PC-9 (cell line): ENCODE results near the gene CHRNA5. TPM values are rescaled to one million over a fixed set of nuclear protein-coding genes. Genes with fewer than 3 reads are reported as not detected.

Source experiments
- BruUV-seq: library from RNA; stranded (reverse); fragments of 400-500 nt; replicated peaks from 2 replicates; lab custom pipeline; 2021; lab: Mats Ljungman, UMichigan
- CTCF ChIA-PET: fragments of 300-600 bp; sonication (Branson Sonifier 250); formaldehyde crosslinking; loops from one replicate; lab custom pipeline; 2022; ENCODE audit warnings: antibody characterized with exemption; lab: Charles Lee
- POLR2A ChIA-PET: fragments of 300-600 bp; sonication (Branson Sonifier 250); formaldehyde crosslinking; loops from one replicate; lab custom pipeline; 2022; ENCODE audit warnings: antibody characterized with exemption; ENCODE audit not compliant: unreplicated experiment; lab: Charles Lee
- DNase-seq, 2 experiments: peaks; one replicate each; pipeline versions ENCODE4 v3.0.0 to v3.0.0-alpha.2; 2015 to 2022; ENCODE audit warnings: mixed read lengths in 1 of 2
- H2AFZ ChIP-seq: fragments of 200-600 bp; sonication (generic); 2 replicates; pipeline ENCODE4 v1.8.1; 2017; ENCODE audit warnings: antibody characterized with exemption
- H3F3A ChIP-seq: fragments of 200-600 bp; sonication (generic); 2 replicates; pipeline ENCODE4 v1.8.1; 2017; ENCODE audit warnings: antibody characterized with exemption, mild to moderate bottlenecking, low read depth; ENCODE audit not compliant: insufficient read depth
- H3K27ac ChIP-seq: fragments of 200-600 bp; sonication (generic); 2 replicates; pipeline ENCODE4 v1.6.1; 2016; ENCODE audit warnings: mixed run types
- H3K27me3 ChIP-seq: fragments of 200-600 bp; sonication (generic); 2 replicates; pipeline ENCODE4 v1.6.1; 2016; ENCODE audit warnings: low read depth, mixed run types; ENCODE audit not compliant: insufficient read depth
- H3K36me3 ChIP-seq: fragments of 200-600 bp; sonication (generic); 2 replicates; pipeline ENCODE4 v1.6.1; 2016; ENCODE audit warnings: low read depth, mixed run types
- H3K4me1 ChIP-seq: fragments of 200-600 bp; sonication (generic); replicated peaks from 2 replicates; pipeline ENCODE4 v1.6.1; 2016; ENCODE audit warnings: mixed run types; ENCODE audit not compliant: insufficient read depth
- H3K4me2 ChIP-seq: fragments of 200-600 bp; sonication (generic); 2 replicates; pipeline ENCODE4 v1.6.1; 2017; ENCODE audit warnings: mixed run types
- H3K4me3 ChIP-seq: fragments of 200-600 bp; sonication (generic); 2 replicates; pipeline ENCODE4 v1.6.1; 2016; ENCODE audit warnings: mixed run types
- H3K79me2 ChIP-seq: fragments of 200-600 bp; sonication (generic); 2 replicates; pipeline ENCODE4 v1.6.1; 2017; ENCODE audit warnings: low read depth, mixed run types
- H3K9me2 ChIP-seq: fragments of 200-600 bp; sonication (generic); 2 replicates; pipeline ENCODE4 v1.8.1; 2017; ENCODE audit warnings: mild to moderate bottlenecking; ENCODE audit not compliant: insufficient read depth
- H3K9me3 ChIP-seq: fragments of 200-600 bp; sonication (generic); 2 replicates; pipeline ENCODE4 v1.8.1; 2016; ENCODE audit warnings: low read depth; ENCODE audit not compliant: insufficient read depth
- H4K20me1 ChIP-seq: fragments of 200-600 bp; sonication (generic); 2 replicates; pipeline ENCODE4 v1.8.1; 2017; ENCODE audit not compliant: insufficient read depth
- EZH2 ChIP-seq: fragments of 200-600 bp; sonication (generic); IDR thresholded peaks from 2 replicates; pipeline ENCODE4 v1.8.0; 2017; ENCODE audit warnings: antibody characterized with exemption, low read depth
- intact Hi-C: fragments of 100-400 bp; cut with micrococcal nuclease; formaldehyde crosslinking; loops from one replicate; pipeline ENCODE4 v1.10.0; 2022; ENCODE audit not compliant: unreplicated experiment
- total RNA-seq: library from RNA; stranded (reverse); gene quantifications from 2 replicates; pipeline ENCODE4 v1.2.3, GENCODE V29; 2021
- TF ChIP-seq, protein P1 (sequence below): fragments of 200-600 bp; sonication (generic); conservative IDR thresholded peaks from 2 replicates; pipeline ENCODE4 v1.6.1; 2017; ENCODE audit warnings: mixed run types, antibody characterized with exemption, mild to moderate bottlenecking, moderate library complexity

The CHRNA5 gene
- total RNA-seq, 1 experiment from 2014 or later, result 9.5 TPM

DNA sequence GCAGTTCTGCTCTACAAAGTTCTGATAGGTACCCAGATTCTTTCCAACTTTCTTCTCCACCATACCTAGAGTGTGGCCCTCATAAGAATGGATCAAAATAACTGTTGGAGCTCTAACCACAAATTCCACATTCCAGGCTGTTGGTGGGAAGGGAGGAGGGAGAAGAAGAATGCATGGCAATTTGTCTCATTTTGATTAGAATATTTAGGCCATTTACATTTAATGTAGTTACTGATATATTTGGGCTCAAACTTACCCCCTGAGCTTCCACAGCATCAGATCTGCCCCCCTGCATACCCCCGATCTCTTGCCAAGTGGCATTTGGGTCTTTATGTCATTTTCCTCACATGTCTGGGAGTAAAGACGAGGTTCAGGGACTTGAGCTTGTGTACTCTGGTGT lies 68.0 kb downstream of the CHRNA5 start:
- Histone ChIP-seq H4K20me1 (no peaks in the 10 kb centered on the region), H3K9me3 (no peaks in the 10 kb centered on the region), H3K36me3 (no peaks in the 10 kb centered on the region), H3F3A (no peaks in the 10 kb centered on the region), H2AFZ (no peak overlapping the region), H3K9me2 (no peaks in the 10 kb centered on the region), H3K4me2 (no peak overlapping the region), H3K4me1 (no peaks in the 10 kb centered on the region), H3K27ac (no peak overlapping the region), H3K79me2 (no peaks in the 10 kb centered on the region), H3K27me3 (peaks cover 37% of the 10 kb centered on the region), H3K4me3 (no peak overlapping the region)
- ChIA-PET POLR2A (no interaction called here), CTCF (no interaction called here)
- TF ChIP-seq, protein P1, sequence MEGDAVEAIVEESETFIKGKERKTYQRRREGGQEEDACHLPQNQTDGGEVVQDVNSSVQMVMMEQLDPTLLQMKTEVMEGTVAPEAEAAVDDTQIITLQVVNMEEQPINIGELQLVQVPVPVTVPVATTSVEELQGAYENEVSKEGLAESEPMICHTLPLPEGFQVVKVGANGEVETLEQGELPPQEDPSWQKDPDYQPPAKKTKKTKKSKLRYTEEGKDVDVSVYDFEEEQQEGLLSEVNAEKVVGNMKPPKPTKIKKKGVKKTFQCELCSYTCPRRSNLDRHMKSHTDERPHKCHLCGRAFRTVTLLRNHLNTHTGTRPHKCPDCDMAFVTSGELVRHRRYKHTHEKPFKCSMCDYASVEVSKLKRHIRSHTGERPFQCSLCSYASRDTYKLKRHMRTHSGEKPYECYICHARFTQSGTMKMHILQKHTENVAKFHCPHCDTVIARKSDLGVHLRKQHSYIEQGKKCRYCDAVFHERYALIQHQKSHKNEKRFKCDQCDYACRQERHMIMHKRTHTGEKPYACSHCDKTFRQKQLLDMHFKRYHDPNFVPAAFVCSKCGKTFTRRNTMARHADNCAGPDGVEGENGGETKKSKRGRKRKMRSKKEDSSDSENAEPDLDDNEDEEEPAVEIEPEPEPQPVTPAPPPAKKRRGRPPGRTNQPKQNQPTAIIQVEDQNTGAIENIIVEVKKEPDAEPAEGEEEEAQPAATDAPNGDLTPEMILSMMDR, result no peak
- TF ChIP-seq EZH2, result no peak
- DNase-seq, result no peak
- no TSS peak for BruUV-seq
- intact Hi-C loops, result no loop called here

DNA sequence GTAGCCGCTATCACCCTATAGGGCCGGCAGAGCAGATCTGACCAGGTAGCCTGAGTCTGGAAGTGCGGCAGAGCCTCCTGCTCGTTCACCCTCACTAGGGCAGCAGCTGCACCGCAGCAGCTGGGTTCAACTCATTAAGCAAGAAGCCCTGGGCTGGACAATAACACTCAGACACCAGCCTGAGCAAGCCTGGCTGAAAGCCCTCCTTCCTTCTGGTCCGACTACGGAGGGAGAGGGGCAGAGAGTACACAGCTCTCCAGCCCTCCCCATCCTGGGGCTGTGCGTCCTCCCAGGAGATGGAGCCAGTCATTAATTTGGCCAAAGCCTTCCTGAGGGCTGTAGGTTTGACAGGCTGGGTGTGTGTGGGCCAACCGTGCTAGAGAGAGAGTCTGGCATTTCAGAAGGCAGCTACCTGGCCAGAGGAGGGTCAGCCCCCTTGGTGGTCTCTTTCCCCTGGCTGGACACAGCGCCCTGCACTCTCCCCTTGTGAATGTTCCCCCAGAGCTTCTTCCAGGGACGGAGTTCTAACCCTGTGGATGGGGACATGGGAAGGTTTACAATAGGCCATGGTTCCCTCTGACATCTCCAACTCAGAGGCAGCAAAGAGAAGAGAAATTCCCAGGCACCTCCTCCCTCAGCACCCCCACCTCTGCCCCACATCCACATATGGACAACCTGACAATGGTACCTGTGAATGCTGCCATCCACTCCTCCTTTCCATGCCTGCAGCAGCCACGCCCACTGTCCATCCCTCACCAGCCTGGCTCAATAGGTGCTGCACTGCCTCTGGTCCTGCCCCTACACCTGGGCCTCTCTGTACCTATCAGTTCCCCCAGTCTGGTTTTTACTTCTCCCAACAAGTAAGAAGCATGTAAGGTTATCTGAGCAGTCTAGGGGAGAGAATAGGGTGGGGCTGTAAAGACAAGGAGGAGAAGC lies 69.2 kb downstream of the CHRNA5 start:
- BruUV-seq, result no TSS peak
- intact Hi-C loops, result no loop called here

DNA sequence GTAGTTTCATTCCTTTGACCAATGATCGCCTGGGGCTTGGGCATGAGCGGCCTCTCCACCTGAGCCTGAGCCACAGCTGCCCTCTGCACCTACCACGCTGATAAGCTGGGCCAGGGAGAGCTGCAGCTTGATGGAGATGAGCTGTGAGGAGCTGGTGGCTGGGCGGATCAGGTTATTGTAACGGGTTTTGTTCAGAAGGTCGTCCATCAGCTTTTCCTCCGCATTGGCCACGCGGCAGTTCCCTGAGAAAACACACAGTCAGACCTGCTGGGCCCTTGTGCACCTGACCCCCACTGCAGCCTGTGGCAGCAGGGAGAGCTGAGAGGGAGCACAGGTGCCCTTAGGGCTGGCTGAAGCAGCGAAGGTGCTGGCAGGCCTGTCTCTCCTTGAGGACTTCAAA lies 70.0 kb downstream of the CHRNA5 start:
- no peaks in the 10 kb centered on the region for H3F3A ChIP-seq
- TF ChIP-seq, protein P1, result no peak
- no peak for TF ChIP-seq EZH2
- intact Hi-C loops, result no loop called here
- no peaks in the 10 kb centered on the region for H3K9me2 ChIP-seq
- H3K4me3 ChIP-seq, result no peak overlapping the region
- CTCF ChIA-PET, result no interaction called here
- H3K4me1 ChIP-seq, result no peaks in the 10 kb centered on the region
- POLR2A ChIA-PET, result interaction anchor here (0.7 kb wide), 1 partner anchor 413 kb away, joined by 5 read pairs; no protein-coding TSS in a partner anchor
- H4K20me1 ChIP-seq, result no peaks in the 10 kb centered on the region
- no peaks in the 10 kb centered on the region for H3K36me3 ChIP-seq
- H3K79me2 ChIP-seq, result no peaks in the 10 kb centered on the region
- BruUV-seq, result no TSS peak
- H3K27me3 ChIP-seq, result peaks cover 22% of the 10 kb centered on the region
- H3K27ac ChIP-seq, result no peak overlapping the region
- no peaks in the 10 kb centered on the region for H3K9me3 ChIP-seq
- H3K4me2 ChIP-seq, result no peak overlapping the region
- DNase-seq, result no peak
- no peak overlapping the region for H2AFZ ChIP-seq

More for the DNA sequence above, 69.2 kb downstream of the CHRNA5 start:
- DNase-seq, result no peak
- ChIA-PET POLR2A (no interaction called here), CTCF (no interaction called here)
- H3K9me2 ChIP-seq, result no peaks in the 10 kb centered on the region
- H3K4me2 ChIP-seq, result no peak overlapping the region
- no peaks in the 10 kb centered on the region for H3K9me3 ChIP-seq
- H3F3A ChIP-seq, result no peaks in the 10 kb centered on the region
- H3K4me1 ChIP-seq, result no peaks in the 10 kb centered on the region
- H4K20me1 ChIP-seq, result no peaks in the 10 kb centered on the region
- no peak overlapping the region for H2AFZ ChIP-seq
- H3K27me3 ChIP-seq, result peaks cover 26% of the 10 kb centered on the region
- TF ChIP-seq, protein P1, result no peak
- no peak for TF ChIP-seq EZH2
- H3K27ac ChIP-seq, result no peak overlapping the region
- H3K4me3 ChIP-seq, result no peak overlapping the region
- H3K79me2 ChIP-seq, result no peaks in the 10 kb centered on the region
- no peaks in the 10 kb centered on the region for H3K36me3 ChIP-seq
